Renal pelvis (tissue), 4 donors: ENCODE results near the gene AATF. TPM values are rescaled to one million over a fixed set of nuclear protein-coding genes. Genes with fewer than 3 reads are reported as not detected.

Experiments
- DNase-seq: peaks from one replicate; pipeline ENCODE4 v3.0.0-alpha.2; 2013
- polyA plus RNA-seq, 3 donors: library from polyadenylated mRNA; unstranded; fragments of 120-200 nt; gene quantifications; one replicate each; pipeline ENCODE4 v1.2.1, GENCODE V29; 2013; ENCODE audit not compliant: insufficient read length in 3 of 3

The AATF gene
- polyA plus RNA-seq, 3 donors: 48.1 to 53.9 (median 51.9) TPM

DNA sequence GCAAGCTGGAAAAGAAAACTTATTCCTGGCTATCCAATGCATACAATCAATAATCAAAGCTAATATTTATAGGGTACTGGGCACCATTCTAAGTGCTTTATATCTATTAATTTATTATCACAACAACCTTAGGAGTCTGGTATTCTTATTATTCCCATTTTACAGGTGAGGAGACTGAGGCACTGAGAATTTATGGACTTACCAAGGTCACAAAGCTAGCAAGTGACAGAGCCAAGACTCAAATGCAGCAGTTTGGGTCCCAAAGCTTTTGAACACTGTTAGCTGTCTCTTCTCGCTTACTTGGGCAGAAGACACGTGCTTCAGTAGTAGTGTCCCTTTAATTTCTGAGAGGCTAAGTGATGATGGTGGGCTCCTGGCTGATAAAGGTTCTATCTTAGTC, 152.6 kb downstream of the AATF start:
- no peak for DNase-seq

DNA sequence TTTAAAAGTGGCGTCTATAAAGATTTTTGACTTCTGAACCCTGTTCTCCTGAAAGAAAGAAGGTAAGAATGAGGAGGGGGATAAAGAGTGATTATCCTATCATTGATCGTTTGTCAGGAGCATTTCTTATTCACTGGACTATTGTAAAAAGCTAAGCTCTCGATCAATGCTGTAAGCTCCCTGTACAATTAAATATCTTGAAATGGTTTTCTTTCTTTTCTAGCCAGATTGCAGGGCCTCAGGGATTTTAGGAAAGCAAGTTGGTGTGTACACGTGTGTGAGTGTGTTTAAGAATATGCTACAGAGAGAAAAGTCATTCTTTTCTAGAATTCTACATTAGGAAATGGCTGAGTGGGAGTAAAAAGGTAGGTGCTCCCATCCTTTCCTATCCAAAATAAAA, 154.5 kb downstream of the AATF start:
- no peak for DNase-seq

DNA sequence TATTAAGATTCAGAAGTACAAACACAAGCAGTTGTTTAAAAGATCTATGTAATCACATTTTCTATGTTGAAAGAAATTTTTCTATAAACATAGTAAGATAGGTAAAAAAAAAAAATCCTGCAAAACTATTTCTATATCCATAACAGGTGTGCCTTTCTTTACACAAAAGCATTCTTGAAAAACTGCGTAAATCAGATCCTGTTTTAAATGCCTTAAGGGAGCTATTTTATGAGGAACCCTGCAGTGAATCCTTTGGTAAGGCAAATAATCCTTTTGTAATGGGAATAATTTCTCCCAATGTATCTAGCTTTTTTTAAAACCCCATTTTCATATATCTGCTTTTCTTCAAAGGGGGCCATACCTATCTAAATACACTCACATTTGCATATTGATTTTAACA, 157.3 kb downstream of the AATF start:
- no peak for DNase-seq

Other genes starting within 250 kb of the AATF start
- 100 to 1,000 TPM; 116 to 141 (median 130) TPM for gene LHX1, start 11.5 kb upstream of the AATF start, polyA plus RNA-seq